Keratinocyte (primary cell): ENCODE data around the gene DLG2.

Source experiments
- EZH2 ChIP-seq: IDR thresholded peaks from one replicate; pipeline ENCODE4 v1.6.1; 2012; ENCODE audit warnings: inconsistent platforms, mild to moderate bottlenecking, low read length, moderate library complexity
- TF ChIP-seq, protein P1 (sequence below), 3 experiments: IDR thresholded peaks in 1 of 3; conservative IDR thresholded peaks in 1 of 3; optimal IDR thresholded peaks in 1 of 3; 2 replicates in 2 of 3; 3 replicates in 1 of 3; pipeline versions ENCODE3 to v1.5.1; 2011; ENCODE audit warnings: low read length in 3 of 3, mild to moderate bottlenecking in 3 of 3, moderate library complexity in 2 of 3, control low read depth in 1 of 3, inconsistent platforms in 1 of 3; ENCODE audit not compliant: insufficient read depth in 2 of 3; ENCODE audit errors: extremely low read depth in 1 of 3

DNA sequence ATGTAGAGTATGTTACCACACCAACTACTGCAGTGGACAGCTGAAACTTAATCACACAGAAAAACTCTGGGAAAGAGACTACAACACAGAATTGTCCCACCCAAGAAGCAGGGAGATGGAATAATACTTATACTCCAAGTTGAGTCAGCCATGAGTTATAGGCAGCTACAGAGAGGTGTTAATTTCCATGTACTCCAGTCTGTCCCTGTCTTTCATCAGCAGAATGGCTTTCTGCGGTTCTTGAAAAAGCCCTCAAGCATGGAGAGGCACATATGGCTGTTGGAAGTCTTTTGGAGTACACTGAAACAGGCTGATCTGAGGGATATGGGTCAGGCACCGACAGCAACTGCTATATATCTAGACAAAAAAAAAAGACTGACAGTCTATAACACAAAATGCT lies 219.5 kb downstream of the DLG2 start:
- TF ChIP-seq EZH2, result no peak
- TF ChIP-seq, protein P1, sequence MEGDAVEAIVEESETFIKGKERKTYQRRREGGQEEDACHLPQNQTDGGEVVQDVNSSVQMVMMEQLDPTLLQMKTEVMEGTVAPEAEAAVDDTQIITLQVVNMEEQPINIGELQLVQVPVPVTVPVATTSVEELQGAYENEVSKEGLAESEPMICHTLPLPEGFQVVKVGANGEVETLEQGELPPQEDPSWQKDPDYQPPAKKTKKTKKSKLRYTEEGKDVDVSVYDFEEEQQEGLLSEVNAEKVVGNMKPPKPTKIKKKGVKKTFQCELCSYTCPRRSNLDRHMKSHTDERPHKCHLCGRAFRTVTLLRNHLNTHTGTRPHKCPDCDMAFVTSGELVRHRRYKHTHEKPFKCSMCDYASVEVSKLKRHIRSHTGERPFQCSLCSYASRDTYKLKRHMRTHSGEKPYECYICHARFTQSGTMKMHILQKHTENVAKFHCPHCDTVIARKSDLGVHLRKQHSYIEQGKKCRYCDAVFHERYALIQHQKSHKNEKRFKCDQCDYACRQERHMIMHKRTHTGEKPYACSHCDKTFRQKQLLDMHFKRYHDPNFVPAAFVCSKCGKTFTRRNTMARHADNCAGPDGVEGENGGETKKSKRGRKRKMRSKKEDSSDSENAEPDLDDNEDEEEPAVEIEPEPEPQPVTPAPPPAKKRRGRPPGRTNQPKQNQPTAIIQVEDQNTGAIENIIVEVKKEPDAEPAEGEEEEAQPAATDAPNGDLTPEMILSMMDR (optimal IDR thresholded peaks at IDR 0.05 in 1 of 3, IDR thresholded peaks at IDR 0.05 in 1 of 3, conservative IDR thresholded peaks at IDR 0.05 in 1 of 3; ENCODE audit: extremely low read depth in 1 of 3, insufficient read depth in 2 of 3, low read length in 3 of 3), result no peak
